PFSK-1 (cell line): ENCODE measurements around the gene GAMT.

Source experiments
- FOXP2 ChIP-seq: optimal IDR thresholded peaks from 2 replicates; pipeline ENCODE3; 2011; ENCODE audit warnings: borderline replicate concordance, control low read depth, inconsistent platforms; ENCODE audit not compliant: insufficient read depth; ENCODE audit errors: extremely low read length, extremely low read depth
- POLR2AphosphoS5 ChIP-seq: IDR thresholded peaks from 2 replicates; pipeline ENCODE4 v1.6.1; 2012; ENCODE audit warnings: low read depth, mild to moderate bottlenecking, control low read depth, low read length, moderate library complexity
- SIN3A ChIP-seq: IDR thresholded peaks from 2 replicates; pipeline ENCODE4 v1.6.1; 2012; ENCODE audit warnings: mild to moderate bottlenecking, low read length, moderate library complexity, borderline replicate concordance; ENCODE audit not compliant: insufficient read depth
- TAF1 ChIP-seq: IDR thresholded peaks from 2 replicates; pipeline ENCODE4 v1.6.1; 2012; ENCODE audit warnings: low read length, control low read depth, borderline replicate concordance; ENCODE audit not compliant: insufficient read depth
- TF ChIP-seq, protein P1 (sequence below), 2 experiments: IDR thresholded peaks; 2 replicates each; pipeline versions ENCODE4 v1.6.1 to v1.8.0; 2011 to 2012; ENCODE audit warnings: low read depth in 2 of 2, low read length in 2 of 2, control low read depth in 1 of 2, inconsistent platforms in 1 of 2, mild to moderate bottlenecking in 1 of 2, moderate library complexity in 1 of 2; ENCODE audit not compliant: insufficient read depth in 1 of 2

The GAMT gene

DNA sequence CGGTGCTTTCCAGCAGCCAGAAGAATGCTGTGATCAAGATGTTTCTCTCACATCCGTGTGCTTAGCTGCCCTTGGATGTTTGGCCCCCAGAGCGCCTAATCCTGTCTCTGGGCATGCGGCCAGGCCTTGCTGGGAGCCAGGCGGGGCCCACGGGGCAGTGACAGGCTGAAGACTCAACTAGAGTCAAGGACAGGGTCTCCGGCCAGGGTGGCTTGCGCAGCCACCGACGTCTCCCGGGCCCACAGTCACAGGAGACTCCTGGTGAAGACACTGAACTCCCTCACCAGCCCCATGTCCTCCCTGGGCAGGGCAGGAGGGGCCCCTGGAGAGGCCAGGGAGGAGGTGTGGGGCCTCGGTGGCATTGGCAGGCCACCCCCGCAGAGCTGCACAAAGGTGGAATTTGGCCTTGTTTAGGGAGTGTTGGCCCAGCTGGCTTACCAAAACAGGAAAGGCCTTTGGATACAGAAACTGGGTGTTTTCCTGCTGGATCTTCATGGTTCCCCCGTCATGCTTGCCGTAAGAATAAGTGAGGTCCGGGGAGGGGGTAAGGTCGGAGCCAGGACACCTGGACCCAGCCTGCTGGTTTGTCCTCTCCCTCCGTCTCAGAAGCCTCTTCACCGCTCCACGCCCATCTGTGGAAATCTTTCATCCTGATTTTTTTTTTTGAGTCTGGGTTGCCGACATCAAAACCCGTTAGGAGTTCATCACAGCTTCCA lies 27.6 kb downstream of the GAMT start:
- TF ChIP-seq, protein P1, sequence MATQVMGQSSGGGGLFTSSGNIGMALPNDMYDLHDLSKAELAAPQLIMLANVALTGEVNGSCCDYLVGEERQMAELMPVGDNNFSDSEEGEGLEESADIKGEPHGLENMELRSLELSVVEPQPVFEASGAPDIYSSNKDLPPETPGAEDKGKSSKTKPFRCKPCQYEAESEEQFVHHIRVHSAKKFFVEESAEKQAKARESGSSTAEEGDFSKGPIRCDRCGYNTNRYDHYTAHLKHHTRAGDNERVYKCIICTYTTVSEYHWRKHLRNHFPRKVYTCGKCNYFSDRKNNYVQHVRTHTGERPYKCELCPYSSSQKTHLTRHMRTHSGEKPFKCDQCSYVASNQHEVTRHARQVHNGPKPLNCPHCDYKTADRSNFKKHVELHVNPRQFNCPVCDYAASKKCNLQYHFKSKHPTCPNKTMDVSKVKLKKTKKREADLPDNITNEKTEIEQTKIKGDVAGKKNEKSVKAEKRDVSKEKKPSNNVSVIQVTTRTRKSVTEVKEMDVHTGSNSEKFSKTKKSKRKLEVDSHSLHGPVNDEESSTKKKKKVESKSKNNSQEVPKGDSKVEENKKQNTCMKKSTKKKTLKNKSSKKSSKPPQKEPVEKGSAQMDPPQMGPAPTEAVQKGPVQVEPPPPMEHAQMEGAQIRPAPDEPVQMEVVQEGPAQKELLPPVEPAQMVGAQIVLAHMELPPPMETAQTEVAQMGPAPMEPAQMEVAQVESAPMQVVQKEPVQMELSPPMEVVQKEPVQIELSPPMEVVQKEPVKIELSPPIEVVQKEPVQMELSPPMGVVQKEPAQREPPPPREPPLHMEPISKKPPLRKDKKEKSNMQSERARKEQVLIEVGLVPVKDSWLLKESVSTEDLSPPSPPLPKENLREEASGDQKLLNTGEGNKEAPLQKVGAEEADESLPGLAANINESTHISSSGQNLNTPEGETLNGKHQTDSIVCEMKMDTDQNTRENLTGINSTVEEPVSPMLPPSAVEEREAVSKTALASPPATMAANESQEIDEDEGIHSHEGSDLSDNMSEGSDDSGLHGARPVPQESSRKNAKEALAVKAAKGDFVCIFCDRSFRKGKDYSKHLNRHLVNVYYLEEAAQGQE (IDR thresholded peaks at IDR 0.05; ENCODE audit: insufficient read depth in 1 of 2, low read depth in 2 of 2, low read length in 2 of 2), result no peak
- TF ChIP-seq POLR2AphosphoS5 (no peak), SIN3A (no peak), FOXP2 (no peak), TAF1 (no peak)

DNA sequence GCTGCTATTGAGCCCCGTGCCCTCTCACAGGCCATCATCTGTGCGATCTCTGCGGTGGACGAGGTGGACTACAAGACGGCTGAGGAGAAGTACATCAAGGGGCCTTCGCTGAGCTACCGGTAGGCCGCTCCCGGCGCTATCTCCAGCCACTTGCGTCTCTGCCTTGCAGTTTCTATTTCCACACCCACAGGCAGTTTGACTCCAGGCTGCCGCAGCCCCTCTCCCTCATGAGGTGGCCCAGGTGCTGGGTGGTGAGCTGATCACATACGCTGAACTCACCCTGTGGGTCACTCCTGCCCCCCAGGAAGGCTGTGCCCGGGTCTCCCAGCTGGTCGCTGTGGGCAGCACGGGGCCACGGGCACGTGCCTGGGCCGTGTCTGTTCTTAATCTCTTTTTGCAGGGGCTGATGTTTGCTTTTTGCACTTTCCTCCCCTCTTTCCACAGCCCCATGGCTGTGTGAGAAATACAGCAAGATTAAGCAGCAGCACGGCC lies 28.3 kb downstream of the GAMT start:
- TF ChIP-seq POLR2AphosphoS5 (no peak), TAF1 (no peak), SIN3A (no peak), FOXP2 (no peak)
- TF ChIP-seq, protein P1 (IDR thresholded peaks at IDR 0.05; ENCODE audit: insufficient read depth in 1 of 2, low read depth in 2 of 2, low read length in 2 of 2), result no peak

DNA sequence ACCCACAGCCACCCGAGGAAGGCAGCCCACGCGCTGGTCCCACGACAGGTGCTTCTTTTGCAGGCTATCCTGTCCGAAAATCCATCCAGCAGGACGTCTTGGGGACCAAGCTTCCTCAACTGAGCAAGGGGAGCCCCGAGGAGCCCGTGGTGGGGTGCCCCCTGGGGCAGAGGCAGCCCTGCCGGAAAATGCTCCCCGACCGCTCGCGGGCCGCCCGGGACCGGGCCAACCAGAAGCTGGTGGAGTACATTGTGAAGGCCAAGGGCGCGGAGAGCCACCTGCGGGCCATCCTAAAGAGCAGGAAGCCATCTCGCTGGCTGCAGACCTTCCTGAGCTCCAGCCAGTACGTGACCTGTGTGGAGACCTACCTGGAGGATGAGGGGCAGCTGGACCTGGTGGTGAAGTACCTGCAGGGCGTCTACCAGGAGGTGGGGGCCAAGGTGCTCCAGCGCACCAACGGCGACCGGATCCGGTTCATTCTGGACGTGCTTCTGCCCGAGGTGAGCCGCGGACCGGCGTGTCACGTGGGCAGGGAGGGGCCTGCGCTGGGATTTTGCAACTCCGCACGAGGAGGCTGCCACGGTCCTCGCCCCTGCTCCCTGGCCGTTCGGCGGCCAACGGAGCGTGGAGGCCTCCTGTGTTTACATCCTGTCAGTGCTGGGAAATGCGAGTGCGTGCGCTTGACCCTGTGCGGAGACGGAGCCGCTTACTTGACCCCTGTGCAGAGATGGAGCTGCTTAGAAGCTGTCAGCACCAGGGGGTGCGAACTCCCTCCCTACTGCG lies 30.6 kb downstream of the GAMT start:
- TF ChIP-seq SIN3A (no peak), TAF1 (no peak), FOXP2 (peak; percentile 100), POLR2AphosphoS5 (no peak)
- TF ChIP-seq, protein P1 (IDR thresholded peaks at IDR 0.05; ENCODE audit: insufficient read depth in 1 of 2, low read depth in 2 of 2, low read length in 2 of 2), result no peak

DNA sequence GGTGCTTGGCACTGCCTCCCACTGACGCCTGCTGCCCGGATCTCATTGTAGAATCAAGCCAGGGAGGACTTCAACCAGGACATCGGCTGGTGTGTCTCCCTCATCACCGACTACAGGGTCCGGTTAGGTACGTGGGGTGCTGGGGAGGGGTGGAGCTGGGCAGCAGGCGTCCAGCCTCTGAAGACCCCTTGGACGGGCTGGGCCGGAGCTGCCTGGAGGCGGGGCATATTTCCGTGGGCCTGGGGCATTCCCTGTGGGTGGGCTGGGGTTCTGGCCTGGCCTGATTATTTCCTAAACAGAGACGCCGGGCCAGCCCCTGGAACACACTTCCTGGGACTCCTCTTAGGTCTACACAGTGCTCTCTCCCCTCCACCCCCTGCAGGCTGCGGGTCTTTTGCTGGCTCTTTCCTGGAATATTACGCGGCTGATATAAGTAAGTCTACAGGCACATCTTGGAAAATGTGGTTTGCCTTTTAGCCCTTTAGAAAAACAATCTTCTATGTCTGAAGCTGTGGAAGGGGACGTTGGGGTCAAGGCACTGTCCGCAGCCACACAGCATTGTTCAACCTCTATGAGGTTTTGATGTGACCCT lies 32.0 kb downstream of the GAMT start:
- TF ChIP-seq FOXP2 (no peak), SIN3A (no peak), POLR2AphosphoS5 (no peak), TAF1 (no peak)
- TF ChIP-seq, protein P1 (IDR thresholded peaks at IDR 0.05; ENCODE audit: insufficient read depth in 1 of 2, low read depth in 2 of 2, low read length in 2 of 2), result no peak
